ENCODE data around the gene MLPH. TPM values are rescaled to one million over a fixed set of nuclear protein-coding genes. Genes with fewer than 3 reads are reported as not detected.

Gene MLPH
- total RNA-seq, 6 experiments from 2014 or later = 20.8 to 52.8 (median 35.1) TPM

DNA sequence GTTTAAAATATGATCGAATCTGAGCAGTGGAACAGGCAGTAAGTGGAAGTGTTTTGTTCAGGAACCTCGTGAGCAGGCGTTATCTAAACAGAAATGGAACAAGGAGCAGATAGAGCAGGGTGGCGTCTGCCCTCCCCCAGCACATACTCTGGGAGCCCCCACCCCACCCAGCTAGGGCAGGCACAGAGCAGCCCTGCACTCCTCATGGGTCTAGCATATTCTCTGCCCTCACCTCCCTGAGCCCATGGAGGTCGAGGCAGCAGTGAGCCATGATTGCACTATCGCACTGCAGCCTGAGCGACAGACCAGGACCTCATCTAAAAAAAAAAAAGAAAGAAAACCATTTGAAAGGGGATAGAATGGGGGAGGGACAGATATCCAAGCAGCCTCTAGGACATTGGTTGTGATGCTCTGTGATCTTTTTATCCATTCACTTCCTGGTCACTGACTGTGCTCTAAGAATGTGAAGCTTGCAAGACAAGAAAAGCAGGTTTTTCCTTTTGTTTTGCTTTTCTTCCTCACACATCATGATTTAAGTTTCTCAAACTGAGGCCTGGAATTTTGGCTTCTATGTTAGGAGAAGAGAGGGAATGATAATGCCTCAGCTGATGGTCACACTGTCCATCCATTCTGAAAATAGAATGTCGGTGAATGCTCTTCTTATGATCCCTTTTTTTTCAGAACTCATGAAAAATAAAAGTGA, 3.1 kb downstream of the MLPH start:
- Histone ChIP-seq H3K9me3 (no peaks in the 10 kb centered on the region), H3K27me3 (no peaks in the 10 kb centered on the region), H3K4me3 (no peak overlapping the region), H3K36me3 (peaks cover 0 to 16% (median 9%) of the 10 kb centered on the region in 4 donors), H3K4me1 (peaks cover 0 to 27% (median 6%) of the 10 kb centered on the region in 4 donors), H3K27ac (peak overlapping the region in 2 of 3 donors; percentile 33 to 96)
- intact Hi-C loops (cut with DNase I) = no loop called here
- DNase-seq = no peak
- TF ChIP-seq, protein P1, sequence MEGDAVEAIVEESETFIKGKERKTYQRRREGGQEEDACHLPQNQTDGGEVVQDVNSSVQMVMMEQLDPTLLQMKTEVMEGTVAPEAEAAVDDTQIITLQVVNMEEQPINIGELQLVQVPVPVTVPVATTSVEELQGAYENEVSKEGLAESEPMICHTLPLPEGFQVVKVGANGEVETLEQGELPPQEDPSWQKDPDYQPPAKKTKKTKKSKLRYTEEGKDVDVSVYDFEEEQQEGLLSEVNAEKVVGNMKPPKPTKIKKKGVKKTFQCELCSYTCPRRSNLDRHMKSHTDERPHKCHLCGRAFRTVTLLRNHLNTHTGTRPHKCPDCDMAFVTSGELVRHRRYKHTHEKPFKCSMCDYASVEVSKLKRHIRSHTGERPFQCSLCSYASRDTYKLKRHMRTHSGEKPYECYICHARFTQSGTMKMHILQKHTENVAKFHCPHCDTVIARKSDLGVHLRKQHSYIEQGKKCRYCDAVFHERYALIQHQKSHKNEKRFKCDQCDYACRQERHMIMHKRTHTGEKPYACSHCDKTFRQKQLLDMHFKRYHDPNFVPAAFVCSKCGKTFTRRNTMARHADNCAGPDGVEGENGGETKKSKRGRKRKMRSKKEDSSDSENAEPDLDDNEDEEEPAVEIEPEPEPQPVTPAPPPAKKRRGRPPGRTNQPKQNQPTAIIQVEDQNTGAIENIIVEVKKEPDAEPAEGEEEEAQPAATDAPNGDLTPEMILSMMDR (IDR thresholded peaks at IDR 0.05) = no peak
- no peak for TF ChIP-seq POLR2A (IDR thresholded peaks at IDR 0.05)
- 60% methylated on average over 8 of the region's 8 CpGs for WGBS (ENCODE audit: insufficient coverage, low coverage, low lambda C conversion rate, missing lambda C conversion rate)
- no peak for ATAC-seq

DNA sequence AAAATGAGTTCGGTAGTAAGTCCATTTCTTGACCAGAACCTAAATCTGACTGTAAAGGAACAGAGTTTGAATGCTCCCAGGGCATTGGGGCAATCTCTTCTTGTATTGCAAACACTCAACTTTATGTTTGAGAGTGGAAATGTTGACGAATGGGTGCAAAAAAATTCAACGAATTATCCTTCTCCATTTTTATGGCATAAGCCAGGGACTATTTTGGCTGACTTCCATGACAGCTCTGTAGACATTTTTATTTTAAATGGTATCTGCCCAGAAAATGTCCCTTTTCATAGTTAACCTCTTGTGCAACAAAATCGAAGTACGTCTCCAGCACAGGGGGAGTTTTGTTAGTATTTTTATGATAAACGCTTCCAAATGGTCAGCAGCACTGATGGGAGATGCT, 3.7 kb downstream of the MLPH start:
- Histone ChIP-seq H3K9me3 (no peaks in the 10 kb centered on the region), H3K4me3 (no peak overlapping the region), H3K4me1 (peaks cover 0 to 26% (median 6%) of the 10 kb centered on the region in 4 donors), H3K27me3 (no peaks in the 10 kb centered on the region), H3K27ac (no peak overlapping the region), H3K36me3 (peaks cover 0 to 17% (median 9%) of the 10 kb centered on the region in 4 donors)
- TF ChIP-seq POLR2A (IDR thresholded peaks at IDR 0.05) = no peak
- TF ChIP-seq, protein P1 (IDR thresholded peaks at IDR 0.05) = no peak
- DNase-seq (no peak), ATAC-seq (no peak)
- intact Hi-C loops (cut with DNase I) = no loop called here
- WGBS (ENCODE audit: insufficient coverage, low coverage, low lambda C conversion rate, missing lambda C conversion rate) = 91% methylated on average over 6 of the region's 6 CpGs

DNA sequence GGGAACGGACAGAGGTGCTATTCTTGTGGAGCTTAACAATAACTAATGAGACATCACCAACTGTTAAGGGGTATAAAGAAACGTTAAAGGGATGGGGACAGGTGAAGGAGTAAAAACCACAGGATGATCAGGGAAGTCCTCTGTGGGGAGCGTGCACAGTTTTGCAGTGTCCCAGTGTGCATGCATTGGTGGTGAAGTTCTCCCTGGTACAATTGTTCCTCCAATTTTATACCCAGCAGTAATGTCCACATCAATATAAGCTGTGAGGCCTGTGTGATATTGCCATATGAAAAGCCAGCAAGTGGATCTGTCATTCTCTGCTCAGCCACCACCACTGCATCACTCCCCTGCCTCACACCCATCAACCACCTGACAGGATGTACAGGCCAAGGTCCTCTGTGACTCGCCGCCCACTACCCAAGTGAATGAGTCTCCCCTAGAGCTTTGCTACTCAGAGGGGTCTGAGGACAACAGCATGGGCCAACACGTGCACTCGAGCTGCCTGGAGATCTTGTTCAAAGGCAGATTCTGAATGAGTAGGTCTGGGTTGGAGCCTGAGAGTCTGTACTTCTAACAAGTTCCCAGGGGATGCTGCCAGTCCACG, 4.6 kb downstream of the MLPH start:
- Histone ChIP-seq H3K27ac (no peak overlapping the region), H3K9me3 (no peaks in the 10 kb centered on the region), H3K4me3 (no peak overlapping the region), H3K36me3 (peaks cover 0 to 17% (median 9%) of the 10 kb centered on the region in 4 donors), H3K27me3 (no peaks in the 10 kb centered on the region), H3K4me1 (peaks cover 0 to 18% (median 6%) of the 10 kb centered on the region in 4 donors)
- DNase-seq (no peak), ATAC-seq (no peak)
- no peak for TF ChIP-seq POLR2A (IDR thresholded peaks at IDR 0.05)
- TF ChIP-seq, protein P1 (IDR thresholded peaks at IDR 0.05) = no peak
- 93% methylated on average over 7 of the region's 8 CpGs for WGBS (ENCODE audit: insufficient coverage, low coverage, low lambda C conversion rate, missing lambda C conversion rate)
- intact Hi-C loops (cut with DNase I) = no loop called here

GRCh38 chr2:237492137-237492890, 5.3 kb downstream of the MLPH start:
- Histone ChIP-seq H3K36me3 (peaks cover 0 to 23% (median 9%) of the 10 kb centered on the region in 4 donors), H3K9me3 (no peaks in the 10 kb centered on the region), H3K4me1 (peaks cover 0 to 17% (median 6%) of the 10 kb centered on the region in 4 donors), H3K4me3 (no peak overlapping the region), H3K27me3 (no peaks in the 10 kb centered on the region), H3K27ac (no peak overlapping the region)
- WGBS (ENCODE audit: insufficient coverage, low coverage, low lambda C conversion rate, missing lambda C conversion rate) = 75% methylated on average over 4 of the region's 6 CpGs
- TF ChIP-seq POLR2A (IDR thresholded peaks at IDR 0.05) = no peak
- TF ChIP-seq, protein P1 (IDR thresholded peaks at IDR 0.05) = no peak
- ATAC-seq (no peak), DNase-seq (no peak)
- intact Hi-C loops (cut with DNase I) = no loop called here
